Endometrium (tissue), 2 donors: ENCODE data around the gene NPY5R.

Experiments used
- FAIRE-seq: peaks from 2 replicates; lab custom pipeline; 2012; peaks lifted over from hg19 to GRCh38; lab: Jason Lieb, UNC
- donor health status: control.
- donor health status: control.

NPY5R gene

GRCh38 chr4:163385466-163385865, 41.8 kb downstream of the NPY5R start:
- FAIRE-seq, result no peak

- no peak for FAIRE-seq
These were observed 48.1 kb downstream of the NPY5R start for GRCh38 chr4:163391756-163392155.

- FAIRE-seq, result no peak
These were observed 48.6 kb downstream of the NPY5R start for GRCh38 chr4:163392328-163392727.

GRCh38 chr4:163393471-163393870, 49.8 kb downstream of the NPY5R start:
- FAIRE-seq, result no peak

GRCh38 chr4:163395055-163395454, 51.4 kb downstream of the NPY5R start:
- FAIRE-seq, result no peak

GRCh38 chr4:163395758-163396157, 52.1 kb downstream of the NPY5R start:
- FAIRE-seq, result no peak

GRCh38 chr4:163398238-163398637, 54.5 kb downstream of the NPY5R start:
- FAIRE-seq, result no peak

GRCh38 chr4:163400911-163401310, 57.2 kb downstream of the NPY5R start:
- FAIRE-seq, result no peak
